IPS-15b (cell line): ENCODE results near the gene OTUD5.

Experiments
- H3K27me3 ChIP-seq: one replicate; pipeline ENCODE4 v1.6.1; 2013; ENCODE audit warnings: low read length; ENCODE audit not compliant: control insufficient read depth, insufficient read depth
- H3K36me3 ChIP-seq: one replicate; pipeline ENCODE4 v1.6.1; 2013; ENCODE audit warnings: low read length; ENCODE audit not compliant: control insufficient read depth, insufficient read depth
- H3K4me1 ChIP-seq: one replicate; pipeline ENCODE4 v1.6.1; 2013; ENCODE audit warnings: mild to moderate bottlenecking, low read length; ENCODE audit not compliant: control insufficient read depth, insufficient read depth
- H3K4me3 ChIP-seq: one replicate; pipeline ENCODE4 v1.5.1; 2013; ENCODE audit warnings: low read depth, low read length
- H3K9ac ChIP-seq: one replicate; pipeline ENCODE4 v1.6.1; 2013; ENCODE audit warnings: low read depth, mild to moderate bottlenecking, low read length
- H3K9me3 ChIP-seq: one replicate; pipeline ENCODE4 v1.6.1; 2013; ENCODE audit warnings: mild to moderate bottlenecking, low read length; ENCODE audit not compliant: control insufficient read depth, insufficient read depth

The OTUD5 gene

DNA sequence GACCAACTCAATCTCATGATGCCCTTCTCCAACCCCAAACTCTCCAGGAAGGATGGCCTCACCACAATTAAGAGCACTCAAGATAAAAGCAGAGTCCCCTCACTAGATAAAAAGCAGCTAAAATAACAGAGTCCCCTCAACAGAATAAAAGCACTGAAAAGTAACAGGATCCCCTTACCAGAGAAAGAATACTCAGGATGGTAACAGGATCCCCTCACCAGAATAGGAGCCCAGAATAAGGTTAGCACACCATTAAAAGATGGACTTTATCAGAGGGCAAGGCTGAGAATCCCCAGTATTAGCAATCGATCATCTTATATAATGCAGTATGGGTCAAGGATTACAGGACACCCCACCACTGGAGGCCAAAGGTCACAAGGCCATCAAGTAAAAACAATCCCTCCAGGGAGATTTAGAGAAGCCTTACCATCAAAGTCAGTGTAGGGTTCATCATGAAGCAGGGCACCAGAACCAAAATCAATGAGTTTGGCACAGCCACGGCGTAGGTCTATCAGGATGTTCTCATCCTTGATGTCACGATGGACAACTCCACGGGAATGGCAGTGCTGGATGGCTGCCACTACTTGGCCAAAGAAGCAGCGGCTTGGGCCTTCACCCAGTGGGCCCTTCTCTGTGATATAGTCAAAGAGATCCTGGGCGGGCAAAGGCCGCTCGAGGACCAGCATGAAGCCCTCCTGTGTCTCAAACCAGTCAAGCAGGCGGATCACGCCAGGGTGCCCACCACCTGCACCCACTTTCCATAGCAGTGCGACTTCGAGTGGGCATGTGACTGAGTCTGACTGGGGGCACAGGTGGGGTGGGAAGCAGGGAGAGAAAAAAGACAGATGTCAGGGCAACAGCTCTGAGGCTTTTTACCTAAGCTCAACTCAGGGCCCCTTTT lies 42.6 kb downstream of the OTUD5 start:
- peaks cover 41% of the 10 kb centered on the region for H3K36me3 ChIP-seq
- peaks cover 2% of the 10 kb centered on the region for H3K4me1 ChIP-seq
- H3K4me3 ChIP-seq: peak overlapping the region; percentile 94
- peaks cover 3% of the 10 kb centered on the region for H3K9me3 ChIP-seq
- H3K27me3 ChIP-seq: no peaks in the 10 kb centered on the region
- peak overlapping the region; percentile 29 for H3K9ac ChIP-seq

DNA sequence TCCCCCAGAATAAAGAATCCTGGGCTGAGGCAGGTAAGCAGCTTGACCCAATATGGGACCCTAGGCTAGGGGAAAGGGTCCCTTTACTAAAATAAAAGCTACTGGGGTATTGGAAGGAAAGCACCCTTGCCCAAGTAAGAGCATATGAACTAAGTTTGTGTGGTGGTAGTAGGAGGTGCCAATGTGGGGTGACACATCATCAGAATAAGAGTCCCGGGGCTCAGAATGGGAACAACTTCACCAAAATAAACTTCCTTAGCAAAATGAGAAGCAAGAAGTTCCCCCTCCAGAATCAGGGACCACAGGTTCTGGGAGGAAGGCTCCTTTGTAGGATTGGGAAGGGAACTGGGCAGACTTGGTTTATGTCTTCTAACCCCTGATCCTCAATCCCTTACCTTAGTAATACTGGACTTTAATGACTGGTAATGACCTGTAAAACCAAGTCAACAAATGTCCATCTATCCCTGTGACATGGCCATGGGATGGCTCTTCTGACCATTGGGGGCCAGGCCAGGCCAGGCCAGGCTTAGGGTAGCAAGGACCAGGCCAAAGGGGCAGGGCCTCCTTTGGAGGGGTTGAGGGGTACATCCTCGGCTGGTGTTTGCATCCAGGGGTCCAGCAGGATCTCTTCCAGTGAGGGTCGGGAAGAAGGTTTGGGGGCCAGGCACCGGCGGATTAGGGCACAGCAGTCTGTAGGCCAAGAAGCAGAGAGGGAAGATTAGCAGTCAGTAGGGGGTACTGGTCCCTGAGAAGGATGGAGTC lies 43.6 kb downstream of the OTUD5 start:
- Histone ChIP-seq H3K4me1 (no peaks in the 10 kb centered on the region), H3K9ac (no peak overlapping the region), H3K9me3 (peaks cover 3% of the 10 kb centered on the region), H3K36me3 (peaks cover 45% of the 10 kb centered on the region), H3K27me3 (no peaks in the 10 kb centered on the region), H3K4me3 (peak overlapping the region; percentile 10)

DNA sequence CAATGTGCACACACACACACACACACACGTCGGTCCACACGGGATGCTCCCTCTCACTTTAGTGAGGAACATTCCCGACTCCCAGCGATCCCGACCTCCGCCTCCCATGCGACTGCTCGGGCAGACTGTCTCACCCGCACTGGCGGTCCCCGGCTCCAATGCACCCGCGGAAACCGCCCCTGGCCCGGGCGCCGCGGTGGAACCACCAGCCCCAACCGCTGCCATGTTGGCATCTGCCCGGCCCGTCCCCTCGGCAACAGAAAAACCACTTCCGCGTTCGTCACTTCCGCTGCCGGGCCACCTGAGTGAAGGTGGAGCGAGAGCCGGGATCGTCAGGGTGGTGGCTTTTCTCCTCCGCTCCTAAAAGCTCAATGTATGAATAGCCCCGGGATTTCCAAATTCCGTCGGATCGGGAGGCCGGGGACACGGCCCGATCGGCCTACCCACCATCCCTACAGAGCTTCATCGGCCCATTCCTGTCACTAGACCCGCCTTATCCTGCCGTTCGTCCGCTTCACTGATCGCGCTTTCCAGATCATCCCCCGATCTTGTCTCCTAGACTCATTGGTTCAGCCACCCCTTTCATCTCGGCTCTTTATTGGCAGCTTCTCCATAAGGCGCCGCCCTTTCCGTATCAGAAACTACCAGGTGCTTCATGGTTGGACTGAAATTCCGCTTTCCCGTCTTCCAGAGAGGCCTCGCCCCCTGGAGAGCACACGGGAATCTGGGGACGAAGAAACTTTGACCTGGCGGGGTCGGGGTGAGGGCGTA lies 45.8 kb downstream of the OTUD5 start, which contains the start of gene SLC35A2:
TSS of gene SLC35A2 (minus strand) at position 235 of the 771 bp plus-strand sequence. CDS start at position 225, 10 bp downstream.
- Histone ChIP-seq H3K9me3 (no peaks in the 10 kb centered on the region), H3K36me3 (peaks cover 38% of the 10 kb centered on the region), H3K4me1 (peaks cover 3% of the 10 kb centered on the region), H3K9ac (peak within 1 kb of the TSS; percentile 84), H3K27me3 (no peaks in the 10 kb centered on the region), H3K4me3 (peak within 1 kb of the TSS; percentile 96)

DNA sequence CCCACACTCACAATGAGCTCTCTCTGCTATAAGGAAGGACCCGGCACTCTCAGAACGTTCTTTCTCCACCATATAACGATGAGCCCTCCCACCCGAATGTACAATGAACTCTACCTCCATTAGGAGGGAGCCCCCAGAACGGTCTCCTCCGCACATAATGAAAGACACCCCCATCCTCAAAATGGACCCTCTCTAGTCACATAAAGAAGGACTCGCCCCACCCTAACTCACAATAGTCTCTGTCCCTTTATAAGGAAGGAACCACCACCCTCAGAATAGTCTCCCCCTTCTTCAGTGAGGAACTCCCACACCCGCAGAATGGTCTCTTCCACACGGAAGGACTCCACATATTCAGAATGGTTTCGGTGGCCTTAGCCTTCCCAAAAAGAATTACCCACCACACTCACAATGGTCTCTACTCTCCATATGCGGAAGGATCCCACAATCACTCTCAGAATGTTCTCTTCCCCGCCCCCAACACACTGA lies 46.4 kb downstream of the OTUD5 start:
- H3K9ac ChIP-seq: peak overlapping the region; percentile 84
- H3K36me3 ChIP-seq: peaks cover 37% of the 10 kb centered on the region
- peak overlapping the region; percentile 96 for H3K4me3 ChIP-seq
- peaks cover 3% of the 10 kb centered on the region for H3K4me1 ChIP-seq
- no peaks in the 10 kb centered on the region for H3K27me3 ChIP-seq
- no peaks in the 10 kb centered on the region for H3K9me3 ChIP-seq

DNA sequence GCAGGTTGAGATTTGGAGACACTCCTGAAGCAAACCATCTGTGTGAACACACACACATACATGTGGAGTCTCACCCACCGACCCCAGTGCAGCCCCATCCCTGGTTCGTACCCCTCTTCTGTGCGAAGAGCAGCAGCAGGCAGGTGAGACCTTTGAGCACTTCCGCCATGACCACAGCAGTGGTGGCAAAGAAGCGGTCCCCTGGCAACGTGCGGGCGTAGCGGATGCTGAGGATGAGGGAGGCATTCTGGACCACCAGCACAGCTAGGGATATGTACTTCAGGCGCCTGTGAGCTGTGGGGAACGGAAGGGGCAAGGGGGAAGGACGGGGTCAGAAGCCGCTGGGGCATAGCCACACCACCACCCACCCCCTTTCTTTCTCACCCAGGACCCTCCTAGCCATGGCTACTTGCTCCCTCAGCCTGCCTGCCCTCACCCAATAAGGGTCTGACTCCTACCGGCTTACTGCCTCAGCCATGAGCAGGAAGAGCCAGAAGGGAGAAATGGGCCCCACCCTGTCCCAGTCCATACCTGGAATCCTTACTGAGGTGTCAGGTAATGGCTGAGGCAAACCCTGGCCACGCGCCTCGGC lies 47.6 kb downstream of the OTUD5 start:
- Histone ChIP-seq H3K27me3 (no peaks in the 10 kb centered on the region), H3K9me3 (no peaks in the 10 kb centered on the region), H3K4me3 (peak overlapping the region; percentile 96), H3K4me1 (peaks cover 3% of the 10 kb centered on the region), H3K36me3 (peaks cover 35% of the 10 kb centered on the region), H3K9ac (no peak overlapping the region)

DNA sequence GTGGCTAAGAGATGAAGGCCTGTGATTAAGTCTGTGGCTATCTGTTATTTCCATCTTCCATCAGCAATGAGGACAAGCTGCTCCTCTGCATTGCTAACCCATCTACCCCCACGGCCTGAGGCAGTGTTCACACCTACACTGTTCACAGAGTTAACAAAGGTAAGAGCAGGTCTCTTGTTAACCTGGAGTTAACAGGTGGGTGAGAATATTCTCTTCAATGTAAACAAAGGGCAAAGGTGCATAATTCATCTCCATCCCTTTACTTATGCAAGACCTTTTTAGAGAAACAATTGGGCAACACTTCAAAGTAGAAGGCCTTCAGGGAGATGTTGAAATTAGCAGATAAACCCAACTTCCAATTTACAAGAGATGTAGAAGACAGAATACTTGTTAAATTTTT lies 48.8 kb downstream of the OTUD5 start:
- H3K36me3 ChIP-seq: peaks cover 27% of the 10 kb centered on the region
- H3K9me3 ChIP-seq: no peaks in the 10 kb centered on the region
- no peak overlapping the region for H3K9ac ChIP-seq
- peaks cover 3% of the 10 kb centered on the region for H3K4me1 ChIP-seq
- no peak overlapping the region for H3K4me3 ChIP-seq
- no peaks in the 10 kb centered on the region for H3K27me3 ChIP-seq

DNA sequence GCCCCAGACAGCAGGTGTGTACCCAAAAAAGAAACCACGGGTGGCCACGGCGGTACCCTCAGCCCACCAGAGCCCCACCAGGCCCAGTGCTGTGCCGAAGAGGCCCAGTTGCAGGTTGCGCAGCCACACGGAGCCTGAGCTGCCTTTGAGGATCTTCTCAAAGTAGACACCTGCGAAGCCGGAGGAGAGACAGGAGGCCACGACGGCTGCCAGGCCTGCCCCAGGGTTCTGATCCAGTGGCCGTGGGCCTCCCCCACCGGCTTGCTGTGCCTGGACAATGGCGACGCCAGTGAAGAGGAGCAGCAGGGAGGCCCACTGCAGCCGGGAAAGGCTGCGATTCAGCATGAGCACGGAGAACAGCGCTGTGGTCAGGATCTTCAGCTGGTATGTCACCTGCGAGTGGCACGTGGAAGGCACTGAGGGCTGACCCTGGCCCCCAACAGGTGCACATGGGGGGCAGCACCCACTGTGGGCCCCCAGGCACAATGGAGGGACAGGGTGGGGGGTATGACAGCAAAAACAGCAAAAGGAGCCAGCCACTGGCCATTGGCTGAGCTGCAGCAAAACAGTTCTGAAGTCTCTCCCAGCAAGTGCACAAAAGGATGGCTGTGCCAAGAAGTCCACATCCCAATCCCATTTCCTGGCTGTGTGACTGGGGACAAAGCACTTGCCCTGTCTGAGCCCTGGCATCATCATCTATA lies 52.2 kb downstream of the OTUD5 start:
- no peak overlapping the region for H3K9ac ChIP-seq
- H3K4me1 ChIP-seq: peaks cover 3% of the 10 kb centered on the region
- H3K4me3 ChIP-seq: no peak overlapping the region
- peaks cover 39% of the 10 kb centered on the region for H3K36me3 ChIP-seq
- H3K27me3 ChIP-seq: no peaks in the 10 kb centered on the region
- no peaks in the 10 kb centered on the region for H3K9me3 ChIP-seq

DNA sequence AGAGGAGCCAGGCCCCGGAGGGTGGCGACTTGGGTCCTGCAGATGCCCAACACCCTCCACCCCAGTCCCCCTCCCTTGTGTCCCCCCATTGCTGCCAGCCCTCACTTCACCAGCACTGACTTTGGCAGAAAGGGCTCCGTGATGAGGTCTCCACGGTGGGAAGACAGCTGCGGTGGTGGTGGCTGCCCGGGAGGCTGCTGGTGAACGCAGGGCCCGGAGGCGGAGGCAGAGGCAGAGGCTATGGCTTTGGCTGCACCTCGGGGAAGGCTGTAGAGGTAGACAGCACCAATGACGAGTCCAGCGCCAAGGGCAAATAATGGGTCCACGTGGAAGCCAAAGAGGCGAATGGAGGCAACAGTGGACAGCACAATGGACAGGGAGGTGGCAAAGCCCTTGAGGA lies 52.8 kb downstream of the OTUD5 start:
- H3K4me1 ChIP-seq: peaks cover 3% of the 10 kb centered on the region
- no peak overlapping the region for H3K4me3 ChIP-seq
- H3K9me3 ChIP-seq: no peaks in the 10 kb centered on the region
- no peaks in the 10 kb centered on the region for H3K27me3 ChIP-seq
- no peak overlapping the region for H3K9ac ChIP-seq
- H3K36me3 ChIP-seq: peaks cover 37% of the 10 kb centered on the region

DNA sequence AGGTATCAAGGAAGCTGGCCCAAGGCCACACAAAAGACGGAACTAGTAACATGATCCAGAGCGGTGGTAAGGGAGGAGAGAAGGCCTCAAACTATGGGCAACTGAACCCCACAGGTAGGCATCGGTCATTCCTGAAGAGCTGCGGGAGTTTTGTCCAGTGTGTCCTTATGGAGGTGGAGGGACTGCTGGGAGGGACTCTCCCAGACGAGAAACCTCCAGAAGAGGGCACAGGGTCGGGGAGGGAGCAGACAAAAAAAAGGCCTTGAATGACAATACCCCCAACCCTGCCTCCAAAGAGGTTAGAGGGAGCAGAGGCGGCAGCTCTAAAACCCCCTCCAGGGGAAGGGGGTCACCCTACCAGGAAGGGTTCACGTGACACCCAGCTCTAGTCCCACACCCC lies 53.2 kb downstream of the OTUD5 start:
- H3K27me3 ChIP-seq: no peaks in the 10 kb centered on the region
- peaks cover 38% of the 10 kb centered on the region for H3K36me3 ChIP-seq
- H3K4me1 ChIP-seq: peaks cover 3% of the 10 kb centered on the region
- no peak overlapping the region for H3K9ac ChIP-seq
- no peaks in the 10 kb centered on the region for H3K9me3 ChIP-seq
- H3K4me3 ChIP-seq: no peak overlapping the region

DNA sequence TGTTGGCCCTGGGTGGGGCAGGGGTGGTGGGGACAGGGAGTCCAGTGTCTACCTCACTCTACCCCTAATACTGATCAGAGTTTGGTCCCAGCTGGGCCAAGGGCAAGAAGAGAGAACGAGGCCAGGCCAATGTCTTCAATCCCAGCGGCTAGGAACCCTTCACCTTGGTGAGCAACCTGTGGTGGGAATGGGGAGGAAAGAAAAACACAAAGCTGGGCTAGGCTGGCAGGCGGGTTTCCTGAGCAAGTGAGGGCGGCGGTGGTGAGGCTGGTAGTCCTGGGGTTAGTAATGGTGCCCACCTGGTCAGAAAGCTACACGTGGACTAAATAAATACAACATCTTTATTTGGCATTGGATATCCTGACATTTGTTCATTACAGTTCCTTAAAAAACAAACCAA lies 54.1 kb downstream of the OTUD5 start:
- H3K4me3 ChIP-seq: no peak overlapping the region
- no peaks in the 10 kb centered on the region for H3K27me3 ChIP-seq
- peaks cover under 1% of the 10 kb centered on the region for H3K4me1 ChIP-seq
- no peak overlapping the region for H3K9ac ChIP-seq
- H3K36me3 ChIP-seq: peaks cover 36% of the 10 kb centered on the region
- no peaks in the 10 kb centered on the region for H3K9me3 ChIP-seq
